H1 (cell line): ENCODE measurements around the gene QSER1. TPM values are rescaled to one million over a fixed set of nuclear protein-coding genes. Genes with fewer than 3 reads are reported as not detected.

Source experiments
- CTCF ChIA-PET: fragments of 300-600 bp; sonication (Branson Sonifier 250); formaldehyde crosslinking; loops from one replicate; lab custom pipeline; 2021; ENCODE audit not compliant: partially characterized antibody; lab: Charles Lee
- POLR2A ChIA-PET: fragments of 300-600 bp; sonication (Branson Sonifier 250); formaldehyde crosslinking; loops from one replicate; lab custom pipeline; 2021; ENCODE audit warnings: inconsistent platforms; ENCODE audit not compliant: partially characterized antibody; lab: Charles Lee
- DNase-seq, 2 experiments: peaks; one replicate each; pipeline versions ENCODE4 v3.0.0 to v3.0.0-alpha.2; 2010 to 2022; ENCODE audit warnings: low spot score in 2 of 2, low read depth in 1 of 2, mixed read lengths in 1 of 2
- FAIRE-seq: peaks from 2 replicates; lab custom pipeline; 2011; peaks lifted over from hg19 to GRCh38; lab: Jason Lieb, UNC
- H2AFZ ChIP-seq: 2 replicates; pipeline ENCODE4 v1.8.1; 2012; ENCODE audit warnings: low read length, inconsistent platforms
- H2AK5ac ChIP-seq: 2 replicates; pipeline ENCODE4 v1.6.1; 2013; ENCODE audit warnings: low read depth, low read length
- H2BK120ac ChIP-seq: replicated peaks from 2 replicates; pipeline ENCODE3; 2013; ENCODE audit warnings: low read depth, low read length, inconsistent platforms
- H2BK12ac ChIP-seq: 2 replicates; pipeline ENCODE4 v1.6.1; 2013; ENCODE audit warnings: low read depth, low read length
- H2BK15ac ChIP-seq: 2 replicates; pipeline ENCODE4 v1.6.1; 2013; ENCODE audit warnings: low read length
- H2BK20ac ChIP-seq: 2 replicates; pipeline ENCODE4 v1.6.1; 2013; ENCODE audit warnings: low read length
- H2BK5ac ChIP-seq: 2 replicates; pipeline ENCODE4 v1.6.1; 2013; ENCODE audit warnings: low read depth, low read length
- H3K14ac ChIP-seq: 2 replicates; pipeline ENCODE4 v1.6.1; 2013; ENCODE audit warnings: inconsistent platforms; ENCODE audit not compliant: insufficient read length
- H3K18ac ChIP-seq: 2 replicates; pipeline ENCODE4 v1.6.1; 2013; ENCODE audit warnings: low read length; ENCODE audit errors: extremely low read depth
- H3K23ac ChIP-seq: 2 replicates; pipeline ENCODE4 v1.6.1; 2013; ENCODE audit warnings: inconsistent platforms; ENCODE audit not compliant: insufficient read length
- H3K23me2 ChIP-seq: 2 replicates; pipeline ENCODE4 v1.6.1; 2013; ENCODE audit warnings: low read depth, low read length
- H3K27ac ChIP-seq: 2 replicates; pipeline ENCODE4 v1.6.1; 2011; ENCODE audit warnings: low read depth, low read length, inconsistent platforms
- H3K27me3 ChIP-seq, 4 experiments: replicated peaks in 1 of 4; 1 replicate in 1 of 4; 2 replicates in 3 of 4; pipeline versions ENCODE4 v1.6.1 to v1.8.1; 2011 to 2013; ENCODE audit warnings: low read length in 3 of 4, mild to moderate bottlenecking in 3 of 4, inconsistent platforms in 2 of 4, mixed read lengths in 2 of 4, moderate library complexity in 1 of 4; ENCODE audit not compliant: control insufficient read depth in 3 of 4, insufficient read depth in 3 of 4; ENCODE audit errors: extremely low read depth in 1 of 4
- H3K36me3 ChIP-seq, 4 experiments: 2 replicates each; pipeline versions ENCODE4 v1.6.1 to v1.8.1; 2011 to 2013; ENCODE audit warnings: mild to moderate bottlenecking in 4 of 4, low read length in 3 of 4, moderate library complexity in 2 of 4, control low read depth in 1 of 4, inconsistent platforms in 1 of 4; ENCODE audit not compliant: insufficient read depth in 4 of 4, control insufficient read depth in 2 of 4
- H3K4ac ChIP-seq: replicated peaks from 2 replicates; pipeline ENCODE3; 2013; ENCODE audit warnings: low read length, low read depth, mixed read lengths, inconsistent platforms; ENCODE audit not compliant: insufficient read length
- H3K4me1 ChIP-seq, 4 experiments: replicated peaks in 1 of 4; 1 replicate in 1 of 4; 2 replicates in 3 of 4; pipeline versions ENCODE4 v1.6.1 to v1.8.1; 2011 to 2013; ENCODE audit warnings: low read length in 3 of 4, inconsistent platforms in 2 of 4, mixed read lengths in 1 of 4; ENCODE audit not compliant: insufficient read depth in 4 of 4, control insufficient read depth in 3 of 4
- H3K4me2 ChIP-seq, 2 experiments: 2 replicates each; pipeline versions ENCODE4 v1.6.1 to v1.8.1; 2011 to 2013; ENCODE audit warnings: low read depth in 2 of 2, low read length in 2 of 2, control low read depth in 1 of 2, inconsistent platforms in 1 of 2, mild to moderate bottlenecking in 1 of 2; ENCODE audit not compliant: insufficient read depth in 1 of 2
- H3K4me3 ChIP-seq, 4 experiments: fragments of 200-600, 300-600 bp in 1 of 4; sonication (generic), shearing (Covaris generic), sonication (Bioruptor Twin) in 1 of 4; 2 replicates each; pipeline versions ENCODE4 v1.5.1 to v1.8.1; 2011 to 2016; ENCODE audit warnings: low read length in 4 of 4, low read depth in 3 of 4, control low read depth in 2 of 4, inconsistent platforms in 2 of 4, mild to moderate bottlenecking in 2 of 4, mixed read lengths in 1 of 4, moderate library complexity in 1 of 4; ENCODE audit not compliant: insufficient read depth in 2 of 4; ENCODE audit errors: extremely low read depth in 1 of 4
- H3K56ac ChIP-seq: replicated peaks from 2 replicates; pipeline ENCODE3; 2013; ENCODE audit warnings: low read depth, mild to moderate bottlenecking, mixed read lengths, low read length, inconsistent platforms; ENCODE audit not compliant: insufficient read length
- H3K79me1 ChIP-seq: 2 replicates; pipeline ENCODE4 v1.6.1; 2013; ENCODE audit warnings: low read depth, low read length, control low read depth
- H3K79me2 ChIP-seq, 2 experiments: 2 replicates each; pipeline versions ENCODE4 v1.6.1 to v1.8.1; 2012 to 2013; ENCODE audit warnings: low read length in 2 of 2, mild to moderate bottlenecking in 2 of 2, inconsistent platforms in 1 of 2; ENCODE audit not compliant: insufficient read depth in 2 of 2, control insufficient read depth in 1 of 2
- H3K9ac ChIP-seq, 4 experiments: replicated peaks in 1 of 4; 1 replicate in 1 of 4; 2 replicates in 3 of 4; pipeline versions ENCODE4 v1.6.1 to v1.8.1; 2011 to 2013; ENCODE audit warnings: low read depth in 3 of 4, low read length in 3 of 4, control low read depth in 2 of 4, mild to moderate bottlenecking in 2 of 4, moderate library complexity in 2 of 4, inconsistent platforms in 1 of 4; ENCODE audit errors: extremely low read depth in 1 of 4
- H3K9me3 ChIP-seq, 2 experiments: 2 replicates each; pipeline versions ENCODE4 v1.6.1 to v1.8.1; 2012 to 2013; ENCODE audit warnings: mild to moderate bottlenecking in 2 of 2, moderate library complexity in 2 of 2, control low read depth in 1 of 2, inconsistent platforms in 1 of 2, low read depth in 1 of 2, low read length in 1 of 2, mixed read lengths in 1 of 2; ENCODE audit not compliant: insufficient read depth in 2 of 2
- H4K20me1 ChIP-seq, 2 experiments: replicated peaks in 1 of 2; 2 replicates each; pipeline versions ENCODE3 to v1.8.1; 2011 to 2013; ENCODE audit warnings: inconsistent platforms in 2 of 2, low read length in 2 of 2, mild to moderate bottlenecking in 1 of 2; ENCODE audit not compliant: insufficient read depth in 2 of 2, control insufficient read depth in 1 of 2
- H4K5ac ChIP-seq: 2 replicates; pipeline ENCODE4 v1.6.1; 2013; ENCODE audit warnings: low read length, low read depth, mixed read lengths, inconsistent platforms; ENCODE audit not compliant: insufficient read length
- H4K8ac ChIP-seq: 2 replicates; pipeline ENCODE4 v1.8.0; 2013; ENCODE audit warnings: mild to moderate bottlenecking, moderate library complexity, low read length, inconsistent platforms; ENCODE audit not compliant: insufficient read depth; ENCODE audit errors: extremely low read depth
- H4K91ac ChIP-seq: replicated peaks from 2 replicates; pipeline ENCODE3; 2013; ENCODE audit warnings: low read length, mixed read lengths, inconsistent platforms; ENCODE audit not compliant: insufficient read length
- ATF2 ChIP-seq: IDR thresholded peaks from 2 replicates; pipeline ENCODE4 v1.6.1; 2012; ENCODE audit warnings: low read length, inconsistent platforms
- POLR2A ChIP-seq, 2 experiments: IDR thresholded peaks; 1 replicate in 1 of 2; 2 replicates in 1 of 2; pipeline ENCODE4 v1.6.1; 2011; ENCODE audit warnings: low read depth in 2 of 2, low read length in 2 of 2, mild to moderate bottlenecking in 2 of 2; ENCODE audit errors: control extremely low read depth in 1 of 2
- WGBS, 2 experiments: shearing (Covaris generic) in 1 of 2; methylation state at CpG; one replicate each; pipeline versions ENCODE4 v1.1.6 to v1.1.7; 2013 to 2015; ENCODE audit warnings: low lambda C conversion rate in 2 of 2, mixed read lengths in 2 of 2, inconsistent platforms in 1 of 2, low coverage in 1 of 2, missing lambda C conversion rate in 1 of 2; ENCODE audit not compliant: insufficient replicate concordance in 2 of 2, insufficient coverage in 1 of 2, insufficient read length in 1 of 2; ENCODE audit errors: extremely low coverage in 1 of 2, missing lambda C conversion rate in 1 of 2; 5-methylcytosine and 5-hydroxymethylcytosine counted together
- polyA plus RNA-seq, 7 experiments: library from polyadenylated mRNA; depleted of rRNA in 3 of 7; stranded (reverse) in 5 of 7; unstranded in 2 of 7; fragments of >200 nt in 5 of 7; fragments of 200-250 nt in 2 of 7; gene quantifications; 1 replicate in 5 of 7; 2 replicates in 1 of 7; 4 replicates in 1 of 7; pipeline versions ENCODE4 v1.2.1 to v1.2.3, GENCODE V29; 2011 to 2013; ENCODE audit warnings: missing spikeins in 2 of 7, mixed read lengths in 2 of 7
- total RNA-seq: library from RNA; stranded (reverse); fragmentation: NEBNext Ultra II Directional; extraction: Animal tissue kit (Norgen Biotek cat#: 25700); gene quantifications from 2 replicates; pipeline ENCODE4 v1.2.1, GENCODE V29; 2021

Gene QSER1
- total and polyA plus RNA-seq, 2 of the 8 experiments (the other 6 are each of a cell fraction or from before 2014, with no cell fraction given): 29.3 to 117 TPM

DNA sequence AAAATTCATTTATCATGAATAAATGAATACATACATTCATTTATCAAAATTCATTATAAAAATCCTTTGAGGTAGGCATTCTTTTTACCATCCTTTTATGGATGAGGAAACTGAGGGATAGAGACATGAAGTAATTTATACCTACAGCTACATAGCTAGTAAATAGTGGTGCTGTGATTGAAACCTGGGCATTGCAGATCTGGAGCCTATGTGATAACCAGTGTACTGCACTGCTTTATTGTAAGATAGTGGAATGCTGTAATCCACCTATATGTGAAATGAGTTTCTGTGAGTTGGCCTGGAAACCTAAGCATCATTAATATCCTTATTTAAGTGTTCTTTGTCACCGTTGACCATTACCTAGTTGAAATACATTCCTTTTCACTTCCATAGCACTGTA lies 4.5 kb downstream of the QSER1 start:
- Histone ChIP-seq H3K9ac (no peak overlapping the region), H3K4me1 (peaks cover 2 to 16% (median 9%) of the 10 kb centered on the region in 4 experiments)
- POLR2A ChIA-PET: interaction anchor here (1.1 to 4.3 kb wide), 4 partner anchors 7 to 40 kb away, joined by 3 to 35 read pairs (median 8); no protein-coding TSS in a partner anchor

More for the DNA sequence above, 4.5 kb downstream of the QSER1 start:
- WGBS, 2 experiments: 90% methylated on average over 1 of the region's 1 CpG; no CpG with 5 or more reads in 1 of the 2 experiments
- H3K79me1 ChIP-seq: peaks cover 10% of the 10 kb centered on the region
- H3K79me2 ChIP-seq: peaks cover 68 to 88% of the 10 kb centered on the region in 2 experiments
- no peak overlapping the region for H2AFZ ChIP-seq
- peak overlapping the region; percentile 73 for H3K4ac ChIP-seq
- peaks cover 0 to 42% (median 3%) of the 10 kb centered on the region in 4 experiments; a peak in 4 of 8 replicates for H3K36me3 ChIP-seq
- TF ChIP-seq POLR2A (IDR thresholded peaks at IDR 0.05; ENCODE audit: control extremely low read depth in 1 of 2, low read depth in 2 of 2, low read length in 2 of 2): peak in 1 of 2 experiments; percentile 35; a peak in 1 of 3 replicates
- no peak for TF ChIP-seq ATF2
- H4K8ac ChIP-seq: no peak overlapping the region
- H2BK20ac ChIP-seq: no peak overlapping the region
- no peaks in the 10 kb centered on the region for H3K27me3 ChIP-seq
- DNase-seq (peak in 1 of 2 experiments; percentile 2), FAIRE-seq (no peak)
- H3K23me2 ChIP-seq: no peaks in the 10 kb centered on the region
- H2BK15ac ChIP-seq: no peak overlapping the region
- peak overlapping the region; percentile 9 for H4K5ac ChIP-seq
- H4K91ac ChIP-seq: no peak overlapping the region
- no peak overlapping the region for H3K56ac ChIP-seq
- no peak overlapping the region for H3K18ac ChIP-seq
- no peak overlapping the region for H2AK5ac ChIP-seq
- no peak overlapping the region for H2BK5ac ChIP-seq
- peak overlapping the region; percentile 13 to 44; a peak in 2 of 4 replicates for H3K4me2 ChIP-seq
- peaks cover 28 to 32% of the 10 kb centered on the region in 2 experiments for H4K20me1 ChIP-seq
- no peak overlapping the region for H2BK12ac ChIP-seq
- H2BK120ac ChIP-seq: no peak overlapping the region
- H3K23ac ChIP-seq: no peak overlapping the region
- 0 out of 8 replicates have a peak overlapping the region, but pooled peaks of 1 of the 4 experiments have one; percentile 8 for H3K4me3 ChIP-seq
- CTCF ChIA-PET: interaction anchor here (1.3 to 3.4 kb wide), 2 partner anchors 11 to 88 kb away, joined by 5 to 14 read pairs; no protein-coding TSS in a partner anchor
- no peaks in the 10 kb centered on the region for H3K9me3 ChIP-seq
- no peak overlapping the region for H3K27ac ChIP-seq
- no peak overlapping the region for H3K14ac ChIP-seq
